Endothelial cell (in vitro differentiated cells): ENCODE results near the gene FECH. TPM values are rescaled to one million over a fixed set of nuclear protein-coding genes. Genes with fewer than 3 reads are reported as not detected.

Experiments
- DNase-seq: peaks from one replicate; pipeline ENCODE4 v3.0.0; 2021; ENCODE audit warnings: low spot score
- H3K27ac Mint-ChIP-seq: one replicate; pipeline ENCODE4 v1.8.0; 2021; ENCODE audit warnings: mixed read lengths, inconsistent platforms; ENCODE audit not compliant: unreplicated experiment
- H3K27me3 Mint-ChIP-seq: one replicate; pipeline ENCODE4 v1.8.0; 2021; ENCODE audit warnings: mild to moderate bottlenecking, moderate library complexity, mixed read lengths, inconsistent platforms; ENCODE audit not compliant: unreplicated experiment
- H3K36me3 Mint-ChIP-seq: one replicate; pipeline ENCODE4 v1.8.0; 2021; ENCODE audit warnings: mild to moderate bottlenecking, low read depth, mixed read lengths, inconsistent platforms; ENCODE audit not compliant: unreplicated experiment
- H3K4me1 Mint-ChIP-seq: one replicate; pipeline ENCODE4 v1.8.0; 2021; ENCODE audit warnings: mild to moderate bottlenecking, mixed read lengths, inconsistent platforms; ENCODE audit not compliant: unreplicated experiment
- H3K4me3 Mint-ChIP-seq: one replicate; pipeline ENCODE4 v1.8.0; 2021; ENCODE audit warnings: mild to moderate bottlenecking, mixed read lengths, inconsistent platforms; ENCODE audit not compliant: unreplicated experiment
- H3K9me3 Mint-ChIP-seq: one replicate; pipeline ENCODE4 v1.8.0; 2021; ENCODE audit warnings: mixed read lengths, inconsistent platforms; ENCODE audit not compliant: unreplicated experiment
- CTCF ChIP-seq: fragments of 200-600 bp; sonication (generic); IDR thresholded peaks from one replicate; pipeline ENCODE4 v1.5.0; 2021; ENCODE audit warnings: antibody characterized with exemption; ENCODE audit not compliant: unreplicated experiment
- total RNA-seq: library from RNA; stranded (reverse); fragmentation: NEBNext Ultra II Directional; extraction: Animal tissue kit (Norgen Biotek cat#: 25700); gene quantifications from one replicate; pipeline ENCODE4 v1.2.1, GENCODE V29; 2021; ENCODE audit not compliant: unreplicated experiment

Gene FECH
- total RNA-seq, 1 donor from 2014 or later: 51.6 TPM

- Mint-ChIP-seq H3K27ac (no peak overlapping the region), H3K36me3 (peaks cover 33% of the 10 kb centered on the region), H3K27me3 (no peaks in the 10 kb centered on the region), H3K4me1 (peaks cover 12% of the 10 kb centered on the region), H3K4me3 (no peak overlapping the region), H3K9me3 (no peaks in the 10 kb centered on the region)
- no peak for DNase-seq
- no peak for TF ChIP-seq CTCF
Measured at GRCh38 chr18:57581301-57581934, 5.1 kb downstream of the FECH start.

GRCh38 chr18:57579934-57580333, 6.6 kb downstream of the FECH start:
- DNase-seq: no peak
- H3K36me3 Mint-ChIP-seq: peaks cover 39% of the 10 kb centered on the region
- H3K27me3 Mint-ChIP-seq: no peaks in the 10 kb centered on the region
- no peak for TF ChIP-seq CTCF
- H3K4me1 Mint-ChIP-seq: peaks cover 3% of the 10 kb centered on the region
- H3K27ac Mint-ChIP-seq: no peak overlapping the region
- no peaks in the 10 kb centered on the region for H3K9me3 Mint-ChIP-seq
- no peak overlapping the region for H3K4me3 Mint-ChIP-seq

GRCh38 chr18:57576316-57576715, 10.2 kb downstream of the FECH start:
- no peaks in the 10 kb centered on the region for H3K4me1 Mint-ChIP-seq
- H3K27me3 Mint-ChIP-seq: no peaks in the 10 kb centered on the region
- DNase-seq: no peak
- H3K4me3 Mint-ChIP-seq: no peak overlapping the region
- no peak for TF ChIP-seq CTCF
- no peak overlapping the region for H3K27ac Mint-ChIP-seq
- H3K9me3 Mint-ChIP-seq: no peaks in the 10 kb centered on the region
- H3K36me3 Mint-ChIP-seq: peaks cover 42% of the 10 kb centered on the region

GRCh38 chr18:57575542-57575941, 11.0 kb downstream of the FECH start:
- H3K27ac Mint-ChIP-seq: no peak overlapping the region
- H3K4me3 Mint-ChIP-seq: no peak overlapping the region
- no peaks in the 10 kb centered on the region for H3K4me1 Mint-ChIP-seq
- H3K9me3 Mint-ChIP-seq: no peaks in the 10 kb centered on the region
- no peak for TF ChIP-seq CTCF
- H3K27me3 Mint-ChIP-seq: no peaks in the 10 kb centered on the region
- peaks cover 42% of the 10 kb centered on the region for H3K36me3 Mint-ChIP-seq
- DNase-seq: no peak

GRCh38 chr18:57574866-57575265, 11.6 kb downstream of the FECH start:
- H3K9me3 Mint-ChIP-seq: no peaks in the 10 kb centered on the region
- no peak for DNase-seq
- H3K4me3 Mint-ChIP-seq: no peak overlapping the region
- H3K27ac Mint-ChIP-seq: no peak overlapping the region
- H3K4me1 Mint-ChIP-seq: no peaks in the 10 kb centered on the region
- TF ChIP-seq CTCF: no peak
- no peaks in the 10 kb centered on the region for H3K27me3 Mint-ChIP-seq
- peaks cover 47% of the 10 kb centered on the region for H3K36me3 Mint-ChIP-seq
